GM15510 (cell line): Measurements from ENCODE around the gene EVA1B.

Source experiments
- POLR2A ChIP-seq: IDR thresholded peaks from 3 replicates; pipeline ENCODE4 v1.6.1; 2011; ENCODE audit warnings: borderline replicate concordance; ENCODE audit not compliant: insufficient read length; ENCODE audit errors: extremely low read depth

Gene EVA1B

GRCh38 chr1:36284061-36284460 is 39.4 kb downstream of the EVA1B start:
- no peak for TF ChIP-seq POLR2A

GRCh38 chr1:36279789-36280296 is 43.6 kb downstream of the EVA1B start:
- no peak for TF ChIP-seq POLR2A

- TF ChIP-seq POLR2A, result no peak
Observed at GRCh38 chr1:36279110-36279788, 44.2 kb downstream of the EVA1B start.

- TF ChIP-seq POLR2A, result no peak
Observed at GRCh38 chr1:36276688-36277087, 46.8 kb downstream of the EVA1B start.

GRCh38 chr1:36274201-36274600 is 49.2 kb downstream of the EVA1B start:
- no peak for TF ChIP-seq POLR2A

- TF ChIP-seq POLR2A, result no peak
Observed at GRCh38 chr1:36273024-36273423, 50.4 kb downstream of the EVA1B start.
